NCI-H1930 (cell line): ENCODE results near the gene GLYR1.
"Not testable (repeated sequence)": the region's sequence is repeated elsewhere in the genome, so short reads cannot be mapped to it uniquely, and the experiment has no call there.

Source experiments
- DNase-seq, 2 experiments: peaks; one replicate each; lab custom pipeline; 2025; lab: John Stamatoyannopoulos, UW

Gene GLYR1

GRCh38 chr16:4846901-4847773 is at the start of gene GLYR1, which contains the start of gene UBN1:
Gene GLYR1 (minus strand): TSS chr16:4847288. CDS start chr16:4847265, 23 bp downstream.
Gene UBN1 (plus strand): TSS chr16:4847481. CDS start chr16:4852918, 5,437 bp downstream.
- DNase-seq, result peak; percentile 97 to 98

GRCh38 chr16:4896761-4897160 is 49.7 kb upstream of the GLYR1 start:
- DNase-seq, result not testable (repeated sequence)

GRCh38 chr16:4895366-4895765 is 48.3 kb upstream of the GLYR1 start:
- no peak for DNase-seq

GRCh38 chr16:4894276-4895150 is 47.4 kb upstream of the GLYR1 start:
- no peak for DNase-seq

GRCh38 chr16:4893103-4893862 is 46.2 kb upstream of the GLYR1 start:
- DNase-seq, result no peak

GRCh38 chr16:4892361-4893102 is 45.4 kb upstream of the GLYR1 start:
- no peak for DNase-seq

- no peak for DNase-seq
Measured at GRCh38 chr16:4891886-4892216, 44.8 kb upstream of the GLYR1 start.

GRCh38 chr16:4891097-4891885 is 44.2 kb upstream of the GLYR1 start:
- DNase-seq, result no peak

- DNase-seq, result no peak
Measured at GRCh38 chr16:4890686-4891085, 43.6 kb upstream of the GLYR1 start.

GRCh38 chr16:4890026-4890425 is 42.9 kb upstream of the GLYR1 start:
- DNase-seq, result no peak

- no peak for DNase-seq
Measured at GRCh38 chr16:4888428-4889135, 41.5 kb upstream of the GLYR1 start.

- no peak for DNase-seq
Measured at GRCh38 chr16:4886151-4886550, 39.1 kb upstream of the GLYR1 start.

- no peak for DNase-seq
Measured at GRCh38 chr16:4884972-4885874, 38.1 kb upstream of the GLYR1 start.

- DNase-seq, result no peak
Measured at GRCh38 chr16:4884209-4884608, 37.1 kb upstream of the GLYR1 start.

GRCh38 chr16:4883501-4883900 is 36.4 kb upstream of the GLYR1 start:
- no peak for DNase-seq

- DNase-seq, result no peak
Measured at GRCh38 chr16:4882633-4883285, 35.7 kb upstream of the GLYR1 start.

GRCh38 chr16:4882000-4882632 is 35.0 kb upstream of the GLYR1 start:
- DNase-seq, result no peak
